ENCODE data around the gene MYO9B. TPM values are rescaled to one million over a fixed set of nuclear protein-coding genes. Genes with fewer than 3 reads are reported as not detected.
A peak's percentile ranks its signal among the peaks of the same experiment; 100 is the strongest.

The MYO9B gene
- total RNA-seq, 2 donors from 2014 or later, result 79.4 to 96.8 TPM

GRCh38 chr19:17074634-17075034 lies 943 bp upstream of the MYO9B start:
- Histone ChIP-seq H3K9me3 (ENCODE audit: control insufficient read depth, low read length) (no peaks in the 10 kb centered on the region), H3K27me3 (ENCODE audit: control insufficient read depth, insufficient read depth, low read length, poor library complexity, severe bottlenecking) (no peaks in the 10 kb centered on the region), H3K9ac (ENCODE audit: extremely low read depth, low read length, poor library complexity, severe bottlenecking) (peak overlapping the region; percentile 91), H3K4me1 (ENCODE audit: control insufficient read depth, insufficient read depth, low read length) (peaks cover 7% of the 10 kb centered on the region), H3K36me3 (ENCODE audit: control insufficient read depth, insufficient read depth, low read length) (peaks cover 24% of the 10 kb centered on the region), H3K27ac (ENCODE audit: low read depth, low read length) (peak overlapping the region; percentile 84), H3K4me3 (ENCODE audit: low read length) (peak overlapping the region; percentile 95)
- Mint-ChIP-seq H3K27ac (peak overlapping the region; percentile 99), H3K4me3 (peak overlapping the region; percentile 93), H3K36me3 (ENCODE audit: low read depth) (peaks cover 21% of the 10 kb centered on the region), H3K4me1 (peaks cover 31% of the 10 kb centered on the region), H3K27me3 (ENCODE audit: insufficient read depth) (no peaks in the 10 kb centered on the region), H3K9me3 (no peaks in the 10 kb centered on the region)
- DNase-seq, result no peak
- TF ChIP-seq, protein P1, sequence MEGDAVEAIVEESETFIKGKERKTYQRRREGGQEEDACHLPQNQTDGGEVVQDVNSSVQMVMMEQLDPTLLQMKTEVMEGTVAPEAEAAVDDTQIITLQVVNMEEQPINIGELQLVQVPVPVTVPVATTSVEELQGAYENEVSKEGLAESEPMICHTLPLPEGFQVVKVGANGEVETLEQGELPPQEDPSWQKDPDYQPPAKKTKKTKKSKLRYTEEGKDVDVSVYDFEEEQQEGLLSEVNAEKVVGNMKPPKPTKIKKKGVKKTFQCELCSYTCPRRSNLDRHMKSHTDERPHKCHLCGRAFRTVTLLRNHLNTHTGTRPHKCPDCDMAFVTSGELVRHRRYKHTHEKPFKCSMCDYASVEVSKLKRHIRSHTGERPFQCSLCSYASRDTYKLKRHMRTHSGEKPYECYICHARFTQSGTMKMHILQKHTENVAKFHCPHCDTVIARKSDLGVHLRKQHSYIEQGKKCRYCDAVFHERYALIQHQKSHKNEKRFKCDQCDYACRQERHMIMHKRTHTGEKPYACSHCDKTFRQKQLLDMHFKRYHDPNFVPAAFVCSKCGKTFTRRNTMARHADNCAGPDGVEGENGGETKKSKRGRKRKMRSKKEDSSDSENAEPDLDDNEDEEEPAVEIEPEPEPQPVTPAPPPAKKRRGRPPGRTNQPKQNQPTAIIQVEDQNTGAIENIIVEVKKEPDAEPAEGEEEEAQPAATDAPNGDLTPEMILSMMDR (conservative IDR thresholded peaks at IDR 0.05), result no peak
- WGBS, 2 experiments (ENCODE audit: insufficient coverage in 1 of 2, insufficient read length in 1 of 2), result 4 to 5% methylated on average over 6 to 11 of the region's 11 CpGs

DNA sequence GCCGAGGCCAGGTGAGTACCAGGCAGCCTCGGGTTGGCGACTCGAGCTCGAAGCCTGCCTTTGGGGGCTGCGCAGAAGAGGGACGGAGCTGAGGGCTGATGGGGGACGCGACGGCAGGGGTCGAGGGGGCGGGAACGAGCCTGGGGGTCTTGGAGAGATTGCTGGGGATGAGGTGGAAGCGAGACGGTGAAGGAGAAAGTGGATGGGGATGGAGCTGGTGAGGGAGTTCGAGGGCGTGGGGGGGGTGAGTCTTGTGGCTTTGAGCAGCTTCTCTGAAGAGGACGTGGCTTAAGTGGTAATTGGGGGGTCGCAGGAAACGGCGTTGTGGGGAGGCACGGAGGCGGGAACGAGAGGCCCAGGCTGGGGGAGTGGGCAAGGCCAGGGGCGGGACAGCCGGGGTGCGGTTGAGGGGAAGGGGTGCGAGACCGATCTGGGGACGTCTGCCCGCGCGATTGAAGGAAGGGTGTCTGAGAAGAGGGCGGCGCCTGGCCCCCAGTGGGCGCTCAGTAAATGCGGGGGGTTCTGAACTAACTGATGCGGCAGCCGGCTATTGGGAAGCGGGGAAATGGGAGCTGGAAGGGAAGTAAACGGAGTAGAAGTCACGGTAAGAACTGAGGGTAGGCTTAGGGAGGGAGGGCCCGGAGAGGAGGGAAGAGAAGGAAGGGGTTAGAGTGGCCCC lies 426 bp downstream of the MYO9B start:
- TF ChIP-seq, protein P1 (conservative IDR thresholded peaks at IDR 0.05), result no peak
- no peak for DNase-seq
- peaks cover 22% of the 10 kb centered on the region for H3K36me3 ChIP-seq (ENCODE audit: control insufficient read depth, insufficient read depth, low read length)
- H3K27ac Mint-ChIP-seq, result peak overlapping the region; percentile 84
- H3K9me3 ChIP-seq (ENCODE audit: control insufficient read depth, low read length), result no peaks in the 10 kb centered on the region
- no peaks in the 10 kb centered on the region for H3K9me3 Mint-ChIP-seq
- peak overlapping the region; percentile 93 for H3K4me3 Mint-ChIP-seq
- peak overlapping the region; percentile 37 for H3K27ac ChIP-seq (ENCODE audit: low read depth, low read length)
- peaks cover 14% of the 10 kb centered on the region for H3K36me3 Mint-ChIP-seq (ENCODE audit: low read depth)
- H3K27me3 ChIP-seq (ENCODE audit: control insufficient read depth, insufficient read depth, low read length, poor library complexity, severe bottlenecking), result no peaks in the 10 kb centered on the region
- no peaks in the 10 kb centered on the region for H3K27me3 Mint-ChIP-seq (ENCODE audit: insufficient read depth)
- WGBS, 2 experiments (ENCODE audit: insufficient coverage in 1 of 2, insufficient read length in 1 of 2), result 0% methylated on average over 17 to 43 of the region's 43 CpGs
- peaks cover 23% of the 10 kb centered on the region for H3K4me1 Mint-ChIP-seq
- peak overlapping the region; percentile 75 for H3K9ac ChIP-seq (ENCODE audit: extremely low read depth, low read length, poor library complexity, severe bottlenecking)
- peak overlapping the region; percentile 86 for H3K4me3 ChIP-seq (ENCODE audit: low read length)
- peaks cover 7% of the 10 kb centered on the region for H3K4me1 ChIP-seq (ENCODE audit: control insufficient read depth, insufficient read depth, low read length)

- Histone ChIP-seq H3K4me1 (ENCODE audit: control insufficient read depth, insufficient read depth, low read length) (peaks cover 7% of the 10 kb centered on the region), H3K27ac (ENCODE audit: low read depth, low read length) (no peak overlapping the region), H3K27me3 (ENCODE audit: control insufficient read depth, insufficient read depth, low read length, poor library complexity, severe bottlenecking) (no peaks in the 10 kb centered on the region), H3K9ac (ENCODE audit: extremely low read depth, low read length, poor library complexity, severe bottlenecking) (peak overlapping the region; percentile 75), H3K36me3 (ENCODE audit: control insufficient read depth, insufficient read depth, low read length) (peaks cover 17% of the 10 kb centered on the region), H3K4me3 (ENCODE audit: low read length) (peak overlapping the region; percentile 86), H3K9me3 (ENCODE audit: control insufficient read depth, low read length) (no peaks in the 10 kb centered on the region)
- Mint-ChIP-seq H3K9me3 (no peaks in the 10 kb centered on the region), H3K4me1 (peaks cover 23% of the 10 kb centered on the region), H3K36me3 (ENCODE audit: low read depth) (peaks cover 10% of the 10 kb centered on the region), H3K27ac (no peak overlapping the region), H3K4me3 (peak overlapping the region; percentile 93), H3K27me3 (ENCODE audit: insufficient read depth) (no peaks in the 10 kb centered on the region)
- WGBS, 2 experiments (ENCODE audit: insufficient coverage in 1 of 2, insufficient read length in 1 of 2), result 6 to 15% methylated on average over 10 to 12 of the region's 12 CpGs
- DNase-seq, result peak; percentile 62
- TF ChIP-seq, protein P1 (conservative IDR thresholded peaks at IDR 0.05), result no peak
Observed at GRCh38 chr19:17076543-17076991, 990 bp downstream of the MYO9B start.
